Heart right ventricle (tissue), 16 donors: Measurements from ENCODE around the gene DGKD. TPM values are rescaled to one million over a fixed set of nuclear protein-coding genes. Genes with fewer than 3 reads are reported as not detected.

Experiments used
- ATAC-seq, 8 donors: fragments of 200-7000 bp; cut with Tn5 transposase; one replicate each; pipeline ENCODE4 v1.9.1; 2020; ENCODE audit warnings: mild to moderate bottlenecking in 8 of 8, moderate library complexity in 8 of 8, moderate number of reproducible peaks in 1 of 8
- DNase-seq, 2 donors: peaks; one replicate each; pipeline ENCODE4 v3.0.0-alpha.2; 2020
- H3K27ac ChIP-seq, 10 donors: fragments of 200-600 bp; sonication (generic) in 2 of 10; one replicate each; pipeline versions ENCODE4 v1.5.0 to v1.8.0; 2020 to 2022; ENCODE audit warnings: mild to moderate bottlenecking in 3 of 10
- H3K27me3 ChIP-seq, 7 donors: fragments of 200-600 bp; one replicate each; pipeline ENCODE4 v1.8.0; 2021 to 2022; ENCODE audit warnings: mild to moderate bottlenecking in 2 of 7
- H3K36me3 ChIP-seq, 9 donors: fragments of 200-600 bp; sonication (generic) in 1 of 9; one replicate each; pipeline versions ENCODE4 v1.5.0 to v1.8.0; 2020 to 2022; ENCODE audit warnings: mild to moderate bottlenecking in 2 of 9
- H3K4me1 ChIP-seq, 9 donors: fragments of 200-600 bp; sonication (generic) in 1 of 9; one replicate each; pipeline versions ENCODE4 v1.5.0 to v1.8.0; 2020 to 2022; ENCODE audit warnings: mild to moderate bottlenecking in 4 of 9
- H3K4me3 ChIP-seq, 10 donors: fragments of 200-600 bp; sonication (generic) in 2 of 10; one replicate each; pipeline versions ENCODE4 v1.5.0 to v1.8.0; 2020 to 2022; ENCODE audit warnings: mild to moderate bottlenecking in 7 of 10, moderate library complexity in 2 of 10
- H3K9me3 ChIP-seq, 11 donors: fragments of 200-600 bp in 10 of 11; sonication (generic) in 2 of 11; one replicate each; pipeline versions ENCODE4 v1.5.0 to v1.8.0; 2013 to 2022; ENCODE audit warnings: mild to moderate bottlenecking in 2 of 11, control low read depth in 1 of 11, moderate library complexity in 1 of 11
- CTCF ChIP-seq, 9 donors: fragments of 200-600 bp; sonication (generic) in 2 of 9; IDR thresholded peaks; one replicate each; pipeline versions ENCODE4 v1.5.0 to v1.8.0; 2021 to 2022; ENCODE audit warnings: antibody characterized with exemption in 9 of 9, mild to moderate bottlenecking in 5 of 9, moderate library complexity in 1 of 9
- WGBS, 2 donors: extraction: QIAGEN DNeasy Blood & Tissue Kit; methylation state at CpG; one replicate each; pipeline ENCODE4 v1.1.7; 2013; ENCODE audit warnings: inconsistent platforms in 1 of 2; 5-methylcytosine and 5-hydroxymethylcytosine counted together
- intact Hi-C, 10 donors: fragments of 100-400 bp; cut with DNase I; formaldehyde crosslinking; loops; one replicate each; pipeline versions ENCODE4 v1.11.1 to v1.14.2; 2022
- polyA plus RNA-seq, 2 donors: library from polyadenylated mRNA; stranded (reverse); fragments of 200-250 nt; gene quantifications; one replicate each; pipeline ENCODE4 v1.2.3, GENCODE V29; 2013
- total RNA-seq, 10 donors: library from RNA; stranded (reverse); fragmentation: NEBNext Ultra II Directional in 3 of 10; extraction: Animal tissue kit (Norgen Biotek cat#: 25700) in 3 of 10; gene quantifications; one replicate each; pipeline versions ENCODE4 v1.2.1 to v1.2.4, GENCODE V29; 2021 to 2023
- donor health status: Arrhythmogenic right ventricular cardiomyopathy.
- donor health status: ischemic (EF 13 %, LVEDD 7.1; RV severe dilation, severe dysfunction).
- donor health status: healthy with polysubstance abuse.
- donor health status: DM: no; HTN: yes; CAD: no.
- donor health status: DM: no; HTN: no; CAD: no.
- donor health status: ischemic (EF 25% LVEDD 6.9; RV normal size, moderate dysfunction).
- donor health status: ischemic (EF 25% LVEDD 5.7; RV mildly dilated, moderate dysfunction).
- donor health status: healthy.
- donor health status: DM: yes; HTN: yes; CAD: no.
- donor health status: Ischemic cardiomyopathy.
- donor health status: ischemic (EF 35%, LVEDD 5.7; RV mildly dilated, moderate dysfunction).
- donor health status: nonischemic (EF 11% LVEDD 7.7; RV severe dilation, severe dysfunction).
- donor health status: DM: yes; HTN: yes; CAD: no.
- donor health status: PGD.
- donor health status: ischemic (EF 29% LVEDD 5.4; RV normal size, mild dysfunction).
- donor health status: nonischemic (EF 23%, LVEDD 6.1; RV moderate dilation, normal function).

DGKD gene
- total and polyA plus RNA-seq, 12 donors, result 26.8 to 79.5 (median 44.7) TPM

GRCh38 chr2:233474308-233475160 lies 120.2 kb downstream of the DGKD start:
- H3K36me3 ChIP-seq, result peaks cover 0 to 74% (median 25%) of the 10 kb centered on the region in 9 donors
- DNase-seq (no peak), ATAC-seq (no peak)
- no peak for TF ChIP-seq CTCF (IDR thresholded peaks at IDR 0.05)
- H3K27ac ChIP-seq, result peak overlapping the region in 9 of 10 donors; percentile 10 to 82 (median 60)
- no peak overlapping the region for H3K4me3 ChIP-seq
- H3K4me1 ChIP-seq, result peaks cover 3 to 24% (median 11%) of the 10 kb centered on the region in 9 donors
- no peaks in the 10 kb centered on the region for H3K27me3 ChIP-seq
- peaks cover 0 to 6% (median 0%) of the 10 kb centered on the region in 11 donors for H3K9me3 ChIP-seq
- 75 to 77% methylated on average over 22 of the region's 22 CpGs for WGBS, 2 donors
- intact Hi-C loops, result no loop called here

- Histone ChIP-seq H3K36me3 (peaks cover 0 to 85% (median 37%) of the 10 kb centered on the region in 9 donors), H3K27me3 (no peaks in the 10 kb centered on the region), H3K27ac (peak overlapping the region in 2 of 10 donors; percentile 58 to 80), H3K4me3 (no peak overlapping the region), H3K9me3 (peaks cover 0 to 6% (median 0%) of the 10 kb centered on the region in 11 donors), H3K4me1 (peaks cover 0 to 9% (median 0%) of the 10 kb centered on the region in 9 donors)
- intact Hi-C loops, result no loop called here
- no peak for TF ChIP-seq CTCF (IDR thresholded peaks at IDR 0.05)
- ATAC-seq, result no peak
- 87 to 94% methylated on average over 14 of the region's 14 CpGs for WGBS, 2 donors
- no peak for DNase-seq
These were observed 121.7 kb downstream of the DGKD start for GRCh38 chr2:233476063-233476410.

GRCh38 chr2:233476651-233477547 lies 122.6 kb downstream of the DGKD start:
- H3K4me1 ChIP-seq, result peaks cover 0 to 14% (median 0%) of the 10 kb centered on the region in 9 donors
- intact Hi-C loops, result no loop called here
- no peak overlapping the region for H3K27ac ChIP-seq
- WGBS, 2 donors, result 92 to 95% methylated on average over 45 of the region's 45 CpGs
- DNase-seq, result no peak
- peak in 1 of 8 donors; percentile 5 for ATAC-seq
- TF ChIP-seq CTCF (IDR thresholded peaks at IDR 0.05), result no peak
- H3K9me3 ChIP-seq, result peaks cover 0 to 6% (median 0%) of the 10 kb centered on the region in 11 donors
- no peak overlapping the region for H3K4me3 ChIP-seq
- peaks cover 0 to 85% (median 38%) of the 10 kb centered on the region in 9 donors for H3K36me3 ChIP-seq
- H3K27me3 ChIP-seq, result no peaks in the 10 kb centered on the region
